GM12891 (cell line): ENCODE results near the gene LMO1.

Experiments
- PAX5 ChIP-seq: IDR thresholded peaks from 2 replicates; pipeline ENCODE4 v1.6.1; 2011; ENCODE audit warnings: low read length, moderate library complexity, mild to moderate bottlenecking; ENCODE audit not compliant: insufficient read depth, severe bottlenecking
- POLR2A ChIP-seq: IDR thresholded peaks from 2 replicates; pipeline ENCODE4 v1.6.1; 2011; ENCODE audit warnings: low read depth, low read length, control low read depth
- POLR2AphosphoS5 ChIP-seq: IDR thresholded peaks from 2 replicates; pipeline ENCODE4 v1.6.1; 2011; ENCODE audit warnings: low read depth, low read length, control low read depth
- POU2F2 ChIP-seq: IDR thresholded peaks from 2 replicates; pipeline ENCODE4 v1.6.1; 2011; ENCODE audit warnings: low read depth, mild to moderate bottlenecking, control low read depth, low read length, moderate library complexity
- SPI1 ChIP-seq: IDR thresholded peaks from 2 replicates; pipeline ENCODE4 v1.6.1; 2011; ENCODE audit warnings: low read depth, low read length, control low read depth
- TAF1 ChIP-seq: IDR thresholded peaks from 2 replicates; pipeline ENCODE4 v1.6.1; 2011; ENCODE audit warnings: low read depth, low read length, control low read depth

- TF ChIP-seq POLR2A (no peak), TAF1 (no peak), SPI1 (no peak), PAX5 (no peak), POU2F2 (no peak), POLR2AphosphoS5 (no peak)
Measured at GRCh38 chr11:8267831-8268529, 4.3 kb upstream of the LMO1 start.
